Spinal cord (tissue), 10 donors: Measurements from ENCODE around the gene CELSR1. TPM values are rescaled to one million over a fixed set of nuclear protein-coding genes. Genes with fewer than 3 reads are reported as not detected.

Experiments
- DNase-seq, 6 donors: peaks; one replicate each; pipeline versions ENCODE4 v3.0.0 to v3.0.0-alpha.2; 2013 to 2015; ENCODE audit warnings: low spot score in 6 of 6, low read depth in 4 of 6
- H3K27ac ChIP-seq: one replicate; pipeline ENCODE4 v1.5.1; 2013; ENCODE audit warnings: low read depth, low read length, control low read depth
- H3K27me3 ChIP-seq: one replicate; pipeline ENCODE4 v1.6.1; 2013; ENCODE audit warnings: low read length; ENCODE audit not compliant: control insufficient read depth, insufficient read depth
- H3K36me3 ChIP-seq: one replicate; pipeline ENCODE4 v1.6.1; 2013; ENCODE audit warnings: low read length; ENCODE audit not compliant: control insufficient read depth, insufficient read depth
- H3K4me1 ChIP-seq: one replicate; pipeline ENCODE4 v1.6.1; 2013; ENCODE audit warnings: low read length; ENCODE audit not compliant: control insufficient read depth, insufficient read depth
- H3K4me3 ChIP-seq: one replicate; pipeline ENCODE4 v1.5.1; 2013; ENCODE audit warnings: low read depth, low read length, control low read depth
- H3K9me3 ChIP-seq: one replicate; pipeline ENCODE4 v1.6.1; 2013; ENCODE audit warnings: low read length; ENCODE audit not compliant: control insufficient read depth, insufficient read depth
- WGBS: methylation state at CpG from one replicate; pipeline ENCODE4 v1.1.5; 2013; ENCODE audit warnings: missing lambda C conversion rate; ENCODE audit not compliant: insufficient coverage; 5-methylcytosine and 5-hydroxymethylcytosine counted together
- long read RNA-seq, 4 donors: transcript quantifications; one replicate each; lab custom pipeline, GENCODE V29; 2026
- polyA plus RNA-seq, 2 donors: library from polyadenylated mRNA; unstranded; fragments of 120-200 nt; gene quantifications; one replicate each; pipeline ENCODE4 v1.2.1, GENCODE V29; 2013; ENCODE audit not compliant: insufficient read length in 2 of 2
- total RNA-seq, 2 donors: library from RNA; depleted of rRNA in 1 of 2; stranded (reverse); fragments of 120-200 nt in 1 of 2; fragments of >200 nt in 1 of 2; gene quantifications; one replicate each; pipeline versions ENCODE4 v1.2.3 to v1.2.4, GENCODE V29; 2013 to 2014
- donor health status: healthy.

CELSR1 gene, protein sequence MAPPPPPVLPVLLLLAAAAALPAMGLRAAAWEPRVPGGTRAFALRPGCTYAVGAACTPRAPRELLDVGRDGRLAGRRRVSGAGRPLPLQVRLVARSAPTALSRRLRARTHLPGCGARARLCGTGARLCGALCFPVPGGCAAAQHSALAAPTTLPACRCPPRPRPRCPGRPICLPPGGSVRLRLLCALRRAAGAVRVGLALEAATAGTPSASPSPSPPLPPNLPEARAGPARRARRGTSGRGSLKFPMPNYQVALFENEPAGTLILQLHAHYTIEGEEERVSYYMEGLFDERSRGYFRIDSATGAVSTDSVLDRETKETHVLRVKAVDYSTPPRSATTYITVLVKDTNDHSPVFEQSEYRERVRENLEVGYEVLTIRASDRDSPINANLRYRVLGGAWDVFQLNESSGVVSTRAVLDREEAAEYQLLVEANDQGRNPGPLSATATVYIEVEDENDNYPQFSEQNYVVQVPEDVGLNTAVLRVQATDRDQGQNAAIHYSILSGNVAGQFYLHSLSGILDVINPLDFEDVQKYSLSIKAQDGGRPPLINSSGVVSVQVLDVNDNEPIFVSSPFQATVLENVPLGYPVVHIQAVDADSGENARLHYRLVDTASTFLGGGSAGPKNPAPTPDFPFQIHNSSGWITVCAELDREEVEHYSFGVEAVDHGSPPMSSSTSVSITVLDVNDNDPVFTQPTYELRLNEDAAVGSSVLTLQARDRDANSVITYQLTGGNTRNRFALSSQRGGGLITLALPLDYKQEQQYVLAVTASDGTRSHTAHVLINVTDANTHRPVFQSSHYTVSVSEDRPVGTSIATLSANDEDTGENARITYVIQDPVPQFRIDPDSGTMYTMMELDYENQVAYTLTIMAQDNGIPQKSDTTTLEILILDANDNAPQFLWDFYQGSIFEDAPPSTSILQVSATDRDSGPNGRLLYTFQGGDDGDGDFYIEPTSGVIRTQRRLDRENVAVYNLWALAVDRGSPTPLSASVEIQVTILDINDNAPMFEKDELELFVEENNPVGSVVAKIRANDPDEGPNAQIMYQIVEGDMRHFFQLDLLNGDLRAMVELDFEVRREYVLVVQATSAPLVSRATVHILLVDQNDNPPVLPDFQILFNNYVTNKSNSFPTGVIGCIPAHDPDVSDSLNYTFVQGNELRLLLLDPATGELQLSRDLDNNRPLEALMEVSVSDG (N-terminal part only)
- total RNA-seq, result 1 to 10 TPM; 2.9 to 5.6 TPM
- 1 to 10 TPM; 7.6 to 8.2 TPM for polyA plus RNA-seq
- long read RNA-seq, donor 1, full-length matches to known transcripts, result 1 of 1 reads
- long read RNA-seq, donor 1, partial matches to known transcripts, result 0 of 1 reads
- long read RNA-seq, donor 1, other reads (novel, unspliced or antisense), result 0 of 1 reads
- long read RNA-seq, donor 2, result 0 reads
- long read RNA-seq, donor 3, result 0 reads
- long read RNA-seq, donor 4, result 0 reads

DNA sequence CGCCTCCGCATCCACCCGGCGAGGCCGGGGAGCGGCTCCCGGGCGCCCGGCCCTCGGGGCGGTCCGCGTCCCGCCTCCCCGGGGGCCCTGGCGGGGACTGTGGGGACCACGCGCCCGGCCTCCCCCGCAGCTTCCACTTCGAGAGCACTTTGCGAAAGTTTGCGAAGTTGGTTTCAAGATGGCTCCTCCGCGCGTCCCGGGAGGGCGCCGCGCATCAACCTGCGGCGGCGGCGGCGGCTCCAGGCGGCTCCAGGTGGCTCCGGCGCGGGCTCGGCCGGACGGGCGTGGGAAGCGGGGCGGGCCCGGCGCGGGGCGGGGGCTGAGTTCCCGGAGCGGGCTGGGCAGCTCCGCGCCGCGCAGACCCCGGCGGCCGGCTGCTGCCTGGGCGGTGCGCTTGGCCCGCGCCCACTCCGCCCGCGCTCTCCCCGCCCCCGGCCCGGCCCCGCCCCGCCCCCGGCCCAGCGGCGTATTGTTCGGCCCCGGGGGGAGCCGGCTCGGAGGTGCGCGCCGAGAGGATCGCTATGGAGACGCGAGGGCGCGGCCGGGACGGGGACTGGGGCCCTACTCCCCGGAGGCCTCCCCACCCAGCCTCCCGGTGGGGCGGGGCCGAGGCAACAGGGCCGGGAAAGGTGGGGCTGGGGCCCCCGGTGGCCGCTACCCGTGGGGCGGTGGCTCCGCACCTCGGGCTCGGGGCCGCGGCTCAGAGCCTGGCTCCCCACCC is at the start of gene CELSR1:
CELSR1 (minus strand) TSS at position 396 of the 721 bp plus-strand sequence. CDS start 450 bp downstream, outside the sequence.
- peak in 1 of 6 donors; percentile 61 for DNase-seq
- under 1% methylated on average over 101 of the region's 101 CpGs for WGBS
- H3K27me3 ChIP-seq, result peaks cover 31% of the 10 kb centered on the region
- peaks cover 2% of the 10 kb centered on the region for H3K9me3 ChIP-seq
- H3K36me3 ChIP-seq, result peaks cover 26% of the 10 kb centered on the region
- no peak within 1 kb of the TSS for H3K27ac ChIP-seq
- peaks cover 36% of the 10 kb centered on the region for H3K4me1 ChIP-seq
- H3K4me3 ChIP-seq, result peak within 1 kb of the TSS; percentile 31

DNA sequence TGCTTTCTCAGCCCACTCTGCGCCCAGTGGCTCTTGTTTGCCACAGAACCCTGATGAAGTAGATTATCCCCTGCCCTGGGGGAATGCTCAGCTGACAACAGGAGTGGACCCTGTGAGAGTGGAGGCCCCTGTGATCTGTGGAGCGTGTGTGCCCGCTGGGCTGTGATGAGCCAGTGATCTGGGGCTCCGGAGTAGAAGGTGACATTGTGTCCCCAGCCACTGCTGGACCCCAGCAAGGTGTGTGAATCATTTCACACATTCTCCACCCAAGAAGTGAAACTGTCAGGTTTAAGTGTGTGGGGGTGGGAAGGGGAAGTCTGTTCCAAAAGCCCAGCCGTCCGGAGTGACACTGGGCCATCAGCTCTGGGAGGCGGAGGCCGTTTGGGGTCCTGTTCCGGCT is 49.6 kb upstream of the CELSR1 start:
- DNase-seq, result no peak
- 85% methylated on average over 7 of the region's 9 CpGs for WGBS
- Histone ChIP-seq H3K9me3 (no peaks in the 10 kb centered on the region), H3K36me3 (peaks cover 50% of the 10 kb centered on the region), H3K4me3 (no peak overlapping the region), H3K27me3 (no peaks in the 10 kb centered on the region), H3K4me1 (peaks cover 86% of the 10 kb centered on the region), H3K27ac (no peak overlapping the region)

DNA sequence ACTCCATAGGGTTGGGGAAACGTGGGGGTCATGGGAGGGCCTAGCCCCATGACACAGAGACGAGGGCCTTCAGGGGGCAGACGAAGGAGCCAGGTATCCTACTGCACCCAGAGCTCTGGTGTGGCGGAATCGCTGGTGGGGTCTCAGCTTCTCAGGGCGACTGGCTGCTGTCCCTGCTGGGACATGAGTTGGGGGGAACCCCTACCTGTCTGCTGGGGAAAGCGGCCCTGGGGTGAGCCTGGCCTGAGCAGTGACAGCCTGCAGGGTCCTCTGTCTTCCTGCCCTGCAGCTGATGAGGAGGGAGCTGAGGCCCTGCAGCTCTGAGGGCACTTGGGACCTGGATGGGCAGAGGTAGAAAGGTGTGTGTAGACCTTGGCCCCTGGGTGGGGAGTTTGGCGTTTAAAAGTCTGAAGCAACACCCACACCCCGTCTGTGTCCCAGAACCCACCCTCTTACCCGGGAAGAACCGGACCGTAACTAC is 49.2 kb upstream of the CELSR1 start:
- 94% methylated on average over 10 of the region's 12 CpGs for WGBS
- Histone ChIP-seq H3K36me3 (peaks cover 54% of the 10 kb centered on the region), H3K9me3 (no peaks in the 10 kb centered on the region), H3K4me1 (peaks cover 87% of the 10 kb centered on the region), H3K27me3 (no peaks in the 10 kb centered on the region), H3K4me3 (no peak overlapping the region), H3K27ac (no peak overlapping the region)
- DNase-seq, result no peak

DNA sequence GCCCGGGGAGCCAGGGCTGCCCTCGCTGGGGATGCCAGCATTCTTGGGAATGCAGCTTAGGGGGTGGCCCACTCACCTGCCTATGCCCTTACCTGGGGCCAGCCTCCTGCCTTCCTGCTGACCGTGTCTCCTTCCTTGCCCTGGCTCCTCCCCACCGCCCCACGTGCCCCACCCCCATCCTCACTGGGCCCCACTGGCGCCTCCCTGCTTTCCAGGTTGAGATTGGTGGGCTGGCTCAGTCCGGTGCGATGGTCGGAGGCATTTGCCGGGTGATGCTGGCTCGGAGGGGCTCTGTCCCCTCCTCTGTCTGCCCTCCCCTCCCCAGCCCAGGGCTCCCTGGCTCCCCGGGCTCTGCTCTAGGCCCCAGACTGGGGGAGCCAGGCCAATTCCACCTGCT is 48.7 kb upstream of the CELSR1 start:
- 96% methylated on average over 6 of the region's 12 CpGs for WGBS
- Histone ChIP-seq H3K4me3 (no peak overlapping the region), H3K27me3 (no peaks in the 10 kb centered on the region), H3K27ac (no peak overlapping the region), H3K36me3 (peaks cover 54% of the 10 kb centered on the region), H3K4me1 (peaks cover 88% of the 10 kb centered on the region), H3K9me3 (no peaks in the 10 kb centered on the region)
- no peak for DNase-seq

DNA sequence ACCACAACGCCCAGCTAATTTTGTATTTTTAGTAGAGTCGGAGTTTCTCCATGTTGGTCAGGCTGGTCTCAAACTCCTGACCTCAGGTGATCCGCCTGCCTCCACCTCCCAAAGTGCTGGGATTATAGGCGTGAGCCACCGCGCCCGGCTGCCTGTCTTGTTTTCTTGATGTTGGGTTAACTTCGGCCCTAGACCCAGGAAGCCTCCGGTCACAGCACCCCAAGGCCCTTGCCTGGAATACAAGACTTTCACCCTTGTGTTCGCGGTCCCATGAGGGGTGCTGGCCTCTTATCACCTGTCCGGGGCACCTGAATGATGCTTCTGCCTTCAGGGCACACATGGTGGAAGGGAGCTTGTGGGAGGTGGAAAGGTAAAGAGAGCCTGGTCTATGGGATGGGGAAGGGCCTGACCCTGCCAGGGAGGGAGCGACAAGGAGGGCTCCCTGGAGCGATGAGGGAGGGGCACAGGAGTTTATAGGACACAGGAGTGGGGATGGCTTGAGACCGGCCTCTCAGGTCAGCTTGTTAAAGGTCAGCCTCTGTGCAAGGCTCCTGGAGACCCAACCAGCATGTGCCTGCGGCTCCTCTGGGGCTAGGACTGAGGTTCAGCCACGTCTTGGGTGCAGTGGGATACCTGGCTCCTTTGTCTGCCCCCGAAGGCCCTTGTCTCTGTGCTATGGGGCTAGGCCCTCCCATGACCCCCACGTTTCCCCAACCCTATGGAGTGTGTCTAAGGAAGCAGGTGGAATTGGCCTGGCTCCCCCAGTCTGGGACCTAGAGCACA is 48.1 kb upstream of the CELSR1 start:
- H3K36me3 ChIP-seq, result peaks cover 54% of the 10 kb centered on the region

DNA sequence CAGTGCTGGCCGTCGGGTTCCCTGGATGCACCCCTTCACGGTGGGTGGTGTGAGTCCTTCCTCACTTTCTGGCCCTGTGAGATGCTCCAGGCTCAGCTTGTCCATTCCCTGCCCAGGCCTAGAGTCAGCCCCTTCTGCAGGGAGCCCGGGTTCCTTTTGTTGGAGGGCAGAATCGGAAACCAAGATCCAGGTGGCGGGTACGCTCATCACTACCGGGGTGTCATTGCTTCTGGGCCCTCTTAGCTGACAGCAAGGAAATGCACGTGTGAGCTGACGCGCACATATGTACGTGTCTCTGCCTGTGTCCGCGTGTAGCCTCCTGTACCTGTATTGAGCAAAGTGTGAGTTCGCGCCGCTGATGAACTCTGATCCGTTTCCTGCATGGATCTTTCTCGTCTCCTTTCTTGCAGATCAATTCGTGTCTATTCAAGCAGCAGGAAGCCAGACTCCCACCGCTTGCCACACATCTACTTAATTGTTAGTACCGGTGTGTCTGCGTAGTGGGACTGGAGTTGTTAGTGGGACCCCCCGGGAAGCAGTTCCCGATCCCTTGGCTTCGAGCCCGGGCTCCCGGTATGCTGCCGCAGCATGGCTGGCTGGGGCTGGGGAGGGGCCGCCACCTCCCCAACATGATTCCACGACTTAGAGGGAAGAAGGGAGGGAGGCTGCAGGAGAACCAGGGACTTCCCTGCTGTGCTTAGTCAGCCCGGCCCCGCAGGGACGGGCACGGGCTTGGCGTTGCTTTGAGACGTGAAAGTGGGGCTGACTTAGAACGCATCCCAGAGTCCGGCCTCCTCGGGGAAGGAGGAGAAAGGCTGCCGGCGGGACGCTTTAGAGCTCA is 46.9 kb upstream of the CELSR1 start:
- Histone ChIP-seq H3K27ac (no peak overlapping the region), H3K4me3 (no peak overlapping the region), H3K27me3 (no peaks in the 10 kb centered on the region), H3K9me3 (no peaks in the 10 kb centered on the region), H3K4me1 (peaks cover 91% of the 10 kb centered on the region), H3K36me3 (peaks cover 45% of the 10 kb centered on the region)
- WGBS, result 36% methylated on average over 39 of the region's 43 CpGs
- peak in 2 of 6 donors; percentile 44 to 75 for DNase-seq

More for the DNA sequence above, 48.1 kb upstream of the CELSR1 start:
- Histone ChIP-seq H3K4me3 (no peak overlapping the region), H3K27ac (no peak overlapping the region), H3K4me1 (peaks cover 90% of the 10 kb centered on the region), H3K9me3 (no peaks in the 10 kb centered on the region), H3K27me3 (no peaks in the 10 kb centered on the region)
- DNase-seq, result no peak
- WGBS, result 93% methylated on average over 15 of the region's 19 CpGs

DNA sequence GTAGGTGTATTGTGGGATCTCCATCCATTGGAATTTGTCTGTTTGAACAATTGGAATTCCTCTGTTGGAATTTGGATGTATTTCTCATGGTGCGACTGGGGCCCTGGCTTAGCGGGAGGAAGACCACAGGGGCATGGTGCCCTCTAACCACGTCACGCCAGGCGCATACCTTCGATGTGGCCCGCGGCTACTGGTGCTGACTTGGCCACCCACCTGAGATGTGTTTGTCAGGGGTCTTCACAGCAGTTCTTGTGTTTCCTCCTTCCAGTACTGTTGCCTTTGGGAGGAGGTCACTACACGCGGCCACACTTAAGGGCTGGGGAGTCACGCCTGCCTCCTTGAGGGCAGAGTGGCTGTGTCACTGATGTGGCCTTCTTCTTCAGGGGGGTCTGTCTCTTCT is 46.2 kb upstream of the CELSR1 start:
- no peak overlapping the region for H3K4me3 ChIP-seq
- DNase-seq, result no peak
- WGBS, result 98% methylated on average over 11 of the region's 11 CpGs
- peaks cover 38% of the 10 kb centered on the region for H3K36me3 ChIP-seq
- peaks cover 91% of the 10 kb centered on the region for H3K4me1 ChIP-seq
- H3K27ac ChIP-seq, result no peak overlapping the region
- H3K9me3 ChIP-seq, result no peaks in the 10 kb centered on the region
- H3K27me3 ChIP-seq, result no peaks in the 10 kb centered on the region
